Measurements from ENCODE around the gene CFAP69.
"Not testable (repeated sequence)": the region's sequence is repeated elsewhere in the genome, so short reads cannot be mapped to it uniquely, and the experiment has no call there.

CFAP69 gene

DNA sequence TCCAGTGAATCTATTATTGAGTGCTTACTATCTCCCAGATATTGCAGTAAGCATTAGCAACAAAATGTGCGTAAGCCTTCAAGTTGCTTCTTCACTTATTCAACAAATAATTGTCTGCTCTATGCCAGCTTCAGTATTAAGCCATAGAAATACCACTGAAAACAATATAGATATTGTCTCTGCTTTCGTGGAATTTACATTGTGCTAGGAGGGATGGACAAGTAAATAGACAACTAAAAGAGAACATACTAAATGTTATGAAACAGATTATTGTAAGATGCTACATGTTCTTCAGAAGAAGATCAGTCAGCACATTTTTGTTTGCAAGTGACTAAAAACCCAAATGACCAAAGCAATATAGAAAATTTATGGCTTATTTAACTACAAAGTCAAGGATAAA lies 27.3 kb downstream of the CFAP69 start:
- FAIRE-seq = no peak

GRCh38 chr7:90274161-90274560 lies 29.2 kb downstream of the CFAP69 start:
- FAIRE-seq = no peak

GRCh38 chr7:90276033-90276728 lies 31.2 kb downstream of the CFAP69 start:
- no peak for FAIRE-seq

DNA sequence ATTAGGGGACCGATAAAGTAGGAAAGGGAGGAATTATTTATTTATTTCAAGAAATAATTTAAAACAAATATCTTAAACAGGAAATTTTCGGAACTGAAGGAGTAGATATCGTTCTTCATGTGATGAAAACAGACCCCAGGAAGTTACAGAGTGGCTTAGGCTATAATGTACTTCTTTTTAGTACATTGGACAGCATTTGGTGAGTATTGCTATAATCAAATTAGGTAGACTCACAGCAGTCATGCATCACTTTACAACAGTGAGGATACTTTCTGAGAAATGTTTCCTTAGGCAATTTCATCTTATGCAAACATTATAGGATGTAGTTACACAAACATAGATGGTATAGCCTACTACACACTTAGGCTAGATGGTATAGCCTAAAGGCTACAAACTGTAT lies 43.2 kb downstream of the CFAP69 start:
- FAIRE-seq = no peak

DNA sequence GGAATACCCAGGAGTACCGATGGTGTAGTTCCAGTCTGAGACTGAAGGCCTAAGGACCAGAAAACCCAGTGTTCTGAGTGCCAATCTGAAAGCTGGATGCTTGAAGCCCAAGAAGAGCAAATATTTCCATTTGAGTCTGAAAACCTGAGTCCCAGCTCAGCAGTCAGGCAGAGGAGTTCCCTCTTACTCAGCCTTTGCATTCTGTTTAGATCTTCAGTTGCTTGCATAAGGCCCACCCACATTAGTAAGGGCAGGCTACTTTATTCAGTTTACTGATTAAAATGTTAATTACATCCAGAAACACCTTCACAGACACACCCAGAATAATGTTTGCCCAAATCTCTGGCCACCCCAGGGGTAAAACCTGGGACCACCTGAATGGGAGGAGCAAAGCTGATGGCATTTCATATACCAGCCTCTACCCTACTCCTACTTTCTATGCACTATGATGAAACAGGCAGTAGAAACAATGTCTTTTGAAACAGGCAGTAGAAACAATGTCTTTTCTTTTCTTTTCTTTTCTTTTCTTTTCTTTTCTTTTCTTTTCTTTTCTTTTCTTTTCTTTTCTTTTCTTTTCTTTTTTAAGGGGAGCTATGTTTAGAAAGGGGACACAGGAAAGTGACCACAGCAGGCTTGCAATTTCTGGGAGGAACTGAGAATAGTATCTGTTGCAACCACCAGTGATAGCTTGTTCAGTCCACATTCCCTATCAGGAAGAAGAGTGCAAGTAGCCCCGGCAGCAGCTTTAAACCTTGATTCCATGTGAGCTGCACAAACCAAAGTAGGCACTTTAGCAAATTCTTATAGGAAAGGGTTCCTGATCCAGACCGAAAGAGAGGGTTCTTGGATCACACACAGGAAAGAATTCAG lies 45.5 kb downstream of the CFAP69 start:
- no peak for FAIRE-seq

GRCh38 chr7:90298145-90299038 lies 53.4 kb downstream of the CFAP69 start:
- peak; percentile 53 for FAIRE-seq

GRCh38 chr7:90303241-90303640 lies 58.3 kb downstream of the CFAP69 start:
- FAIRE-seq = peak; percentile 3

DNA sequence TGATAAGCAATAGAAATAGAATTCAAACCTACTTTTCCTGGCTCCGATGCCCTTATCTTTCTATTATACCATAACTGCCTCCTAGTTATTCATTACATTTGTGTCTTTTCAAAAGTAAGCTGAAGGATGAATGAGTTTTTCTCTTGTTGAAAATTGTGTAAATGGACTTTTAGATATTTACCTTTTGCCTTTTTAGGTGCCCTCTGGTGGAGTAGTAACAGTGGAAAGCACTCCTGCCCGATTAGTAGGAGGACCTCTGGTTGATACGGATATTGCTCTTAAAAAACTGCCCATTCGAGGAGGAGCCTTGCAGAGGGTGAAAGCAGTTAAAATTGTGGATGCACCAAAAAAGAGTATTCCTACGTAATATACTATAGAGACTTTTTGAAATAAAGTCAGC lies 64.9 kb downstream of the CFAP69 start:
- FAIRE-seq = no peak

- no peak for FAIRE-seq
Observed at GRCh38 chr7:90311175-90311574, 66.2 kb downstream of the CFAP69 start.

- no peak for FAIRE-seq
Observed at GRCh38 chr7:90312745-90313144, 67.8 kb downstream of the CFAP69 start.

GRCh38 chr7:90313907-90314306 lies 68.9 kb downstream of the CFAP69 start:
- FAIRE-seq = no peak

DNA sequence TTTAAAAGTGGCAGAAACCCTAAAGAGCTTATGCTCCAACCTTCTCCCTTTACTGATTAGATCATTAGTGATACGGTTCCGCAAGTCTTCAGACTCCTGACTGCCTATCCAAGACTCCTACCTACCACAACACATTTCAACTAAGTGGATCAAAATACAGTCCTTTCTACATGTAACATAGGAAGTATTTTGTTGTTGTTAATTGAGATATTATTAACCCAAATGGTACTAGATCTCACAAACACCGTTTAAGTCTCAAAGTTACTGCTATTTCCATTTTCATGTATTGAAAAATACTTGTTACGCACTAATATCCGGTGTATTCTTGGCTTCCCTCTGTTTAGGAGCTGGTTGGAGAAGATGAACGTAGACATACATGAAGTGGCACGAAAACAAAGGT lies 75.0 kb downstream of the CFAP69 start:
- no peak for FAIRE-seq

- no peak for FAIRE-seq
Observed at GRCh38 chr7:90320418-90320800, 75.4 kb downstream of the CFAP69 start.

DNA sequence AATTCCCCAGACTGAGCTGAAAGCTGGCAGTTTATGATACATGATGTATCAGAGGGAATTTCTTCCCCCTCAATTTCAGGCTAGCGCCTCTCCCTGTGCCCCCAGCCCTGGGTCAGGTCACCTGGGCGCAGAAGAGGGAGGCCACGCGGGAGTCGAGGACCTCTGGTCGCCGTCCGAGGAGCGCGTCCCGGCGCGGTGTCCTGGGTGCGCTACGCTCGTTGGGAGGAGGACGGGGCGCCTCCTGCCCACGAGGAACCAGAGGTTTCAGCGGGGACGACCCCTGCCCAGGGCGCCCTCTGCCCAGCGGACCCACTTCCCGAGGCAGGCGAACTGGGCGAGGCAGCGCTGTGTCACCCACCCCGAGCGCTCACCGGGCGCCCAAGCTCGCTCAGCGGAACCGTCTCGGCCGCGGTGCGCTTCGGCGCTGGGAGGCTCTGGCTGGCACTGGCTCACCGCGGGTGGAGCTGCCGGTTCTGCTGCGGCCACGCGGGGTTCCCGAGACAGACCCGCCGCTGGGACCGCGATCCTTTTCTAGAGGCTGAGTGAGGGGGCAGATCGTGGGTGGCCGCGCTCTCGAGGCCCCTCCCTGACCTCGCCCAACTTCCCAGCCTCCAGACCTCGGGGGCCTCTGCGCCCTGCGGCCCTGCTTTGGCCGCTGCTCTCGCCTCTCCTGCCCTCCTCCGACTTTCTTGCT lies 76.0 kb downstream of the CFAP69 start, which contains the start of gene FAM237B:
TSS of gene FAM237B (minus strand) at position 504 of the 694 bp plus-strand sequence. CDS start 1,556 bp downstream, outside the sequence.
- FAIRE-seq = no peak

DNA sequence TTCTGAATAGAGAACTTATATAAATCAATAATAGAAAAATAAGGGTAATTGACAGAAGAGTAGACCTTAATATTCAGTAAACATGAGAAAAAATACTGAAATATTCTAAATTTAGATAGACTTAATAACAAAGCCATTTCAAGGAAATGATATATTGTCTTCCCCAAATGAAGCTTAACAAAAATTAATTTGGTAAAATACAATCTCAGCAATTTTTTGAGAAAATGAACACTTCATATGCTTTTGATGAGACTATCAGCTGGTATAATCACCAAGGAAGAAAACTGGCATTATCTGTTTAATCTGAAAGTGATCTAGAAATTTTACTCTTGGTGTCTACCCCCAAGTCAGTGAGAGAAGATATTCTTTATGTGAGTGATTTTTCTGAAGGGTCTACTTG lies 77.9 kb downstream of the CFAP69 start:
- no peak for FAIRE-seq

DNA sequence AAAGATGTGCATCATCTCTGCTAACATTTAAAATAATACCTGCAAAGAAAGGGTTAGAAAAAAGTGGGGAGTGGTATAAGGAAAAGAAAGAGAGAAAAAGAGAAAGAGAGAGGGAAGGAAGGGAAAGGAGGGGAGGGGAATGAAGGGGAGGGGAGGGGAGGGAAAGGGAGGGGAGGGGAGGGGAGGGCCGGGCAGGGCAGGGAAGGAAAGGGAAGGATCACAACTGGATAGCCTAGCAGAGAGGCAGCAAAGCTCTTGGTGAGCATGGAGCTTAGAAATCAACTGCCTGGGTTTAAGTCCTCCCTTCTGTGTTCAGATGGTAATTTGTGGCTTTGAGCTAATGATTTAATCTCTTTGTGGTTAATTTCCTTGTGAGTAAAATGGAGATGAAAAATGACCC lies 81.5 kb downstream of the CFAP69 start:
- FAIRE-seq = no peak

DNA sequence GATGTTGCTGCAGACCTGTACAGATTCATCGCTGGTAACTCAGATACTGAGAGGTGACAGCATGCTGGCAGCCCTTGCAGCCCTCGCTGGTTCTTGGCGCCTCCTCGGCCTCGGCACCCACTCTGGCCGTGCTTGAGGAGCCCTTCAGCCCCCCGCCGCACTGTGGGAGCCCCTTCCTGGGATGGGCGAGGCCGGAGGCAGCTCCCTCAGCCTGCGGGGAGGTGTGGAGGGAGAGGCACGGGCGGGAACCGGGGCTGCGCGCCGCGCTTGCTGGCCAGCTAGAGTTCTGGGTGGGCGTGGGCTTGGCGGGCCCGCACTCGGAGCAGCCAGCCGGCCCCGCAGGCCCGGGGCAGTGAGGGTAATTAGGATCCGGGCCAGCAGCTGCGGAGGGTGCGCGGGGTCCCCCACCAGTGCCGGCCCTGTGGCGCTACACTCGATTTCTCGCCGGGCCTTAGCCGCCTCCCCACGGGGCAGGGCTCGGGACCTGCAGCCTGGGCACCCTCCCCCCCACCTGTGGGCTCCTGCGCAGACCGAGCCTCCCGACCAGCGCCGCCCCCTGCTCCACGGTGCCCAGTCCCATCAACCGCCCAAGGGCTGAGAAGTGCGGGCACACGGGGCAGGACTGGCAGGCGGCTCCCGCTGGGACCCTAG lies 89.3 kb downstream of the CFAP69 start:
- FAIRE-seq = no peak

DNA sequence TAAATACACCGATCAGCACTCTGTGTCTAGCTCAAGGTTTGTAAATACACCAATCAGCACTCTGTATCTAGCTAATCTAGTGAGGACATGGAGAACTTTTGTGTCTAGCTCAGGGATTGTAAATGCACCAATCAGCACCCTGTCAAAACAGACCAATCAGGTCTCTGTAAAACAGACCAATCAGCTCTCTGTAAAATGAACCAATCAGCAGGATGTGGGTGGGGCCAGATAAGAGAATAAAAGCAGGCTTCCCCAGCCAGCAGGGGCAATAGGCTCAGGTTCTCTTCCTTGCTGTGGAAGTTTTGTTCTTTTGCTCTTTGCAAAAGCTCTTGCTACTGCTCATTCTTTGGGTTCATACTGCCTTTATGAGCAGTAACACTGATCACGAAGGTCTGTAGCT lies 90.0 kb downstream of the CFAP69 start:
- FAIRE-seq = not testable (repeated sequence)

DNA sequence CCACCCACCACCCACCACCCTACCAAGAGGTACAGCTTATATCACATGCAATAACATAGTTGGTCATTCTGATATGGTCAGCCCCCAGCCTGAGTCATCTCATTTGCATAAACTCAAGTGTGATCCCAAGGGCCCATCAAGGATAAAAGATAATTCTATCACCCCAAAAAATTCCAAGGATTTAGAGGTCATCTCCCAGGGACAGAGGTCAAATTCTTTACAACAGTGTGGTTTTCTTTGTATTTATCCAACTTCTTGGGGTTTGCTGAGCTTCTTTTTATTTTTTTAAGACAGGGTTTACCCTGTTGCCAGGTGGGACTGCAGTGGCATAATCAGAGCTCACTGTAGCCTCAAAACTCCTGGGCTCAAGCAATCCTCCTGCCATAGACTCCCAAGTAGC lies 92.1 kb downstream of the CFAP69 start:
- FAIRE-seq = no peak

GRCh38 chr7:90345016-90345415 lies 100.0 kb downstream of the CFAP69 start:
- FAIRE-seq = no peak

DNA sequence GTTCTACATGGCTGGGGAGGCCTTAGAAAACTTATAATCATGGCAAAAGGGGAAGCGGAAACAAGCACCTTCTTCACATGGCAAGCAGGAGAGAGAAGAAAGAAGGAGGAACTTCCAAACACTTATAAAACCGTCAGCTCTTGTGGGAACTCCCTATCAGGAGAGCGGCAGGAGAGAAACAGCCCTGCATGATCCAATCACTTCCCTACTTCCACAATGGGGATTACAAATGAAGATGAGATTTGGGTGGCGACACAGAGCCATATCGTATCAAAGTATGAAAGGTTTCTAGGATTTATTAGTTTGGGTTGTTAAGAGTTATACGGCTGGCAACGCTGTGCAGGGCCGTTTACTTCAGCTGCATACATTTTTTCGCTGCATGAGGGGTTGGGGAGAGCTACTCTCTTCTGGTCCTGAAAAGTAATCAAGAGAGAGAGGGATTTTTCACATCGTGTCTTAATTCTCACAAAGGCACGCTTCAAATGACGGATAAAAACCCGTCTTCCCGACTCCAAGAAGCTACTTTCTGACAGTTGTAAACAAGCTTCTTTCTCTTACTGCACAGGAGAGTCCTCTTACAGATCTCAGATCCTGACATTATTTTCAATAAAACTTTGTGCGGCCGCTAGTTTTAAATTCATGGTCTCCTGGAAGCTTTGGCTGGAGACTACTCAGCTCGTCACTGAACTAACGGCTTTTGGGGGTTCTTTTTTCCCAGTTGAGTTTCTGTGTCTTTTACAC lies 100.8 kb downstream of the CFAP69 start:
- FAIRE-seq = no peak
